Activated CD8-positive, alpha-beta T cell treated with anti-CD3 and anti-CD28 coated beads for 36 hours (primary cell): Measurements from ENCODE around the gene DRC7. TPM values are rescaled to one million over a fixed set of nuclear protein-coding genes. Genes with fewer than 3 reads are reported as not detected.
A peak's percentile ranks its signal among the peaks of the same experiment; 100 is the strongest.

Experiments
- ATAC-seq: fragments of 200-7000 bp; cut with Tn5 transposase; one replicate; pipeline ENCODE4 v1.10.0; 2021; ENCODE audit warnings: mild to moderate bottlenecking, moderate library complexity
- CTCF ChIA-PET: fragments of 350-600 bp; sonication (Branson Sonifier 250); formaldehyde crosslinking; loops from one replicate; lab custom pipeline; 2021; ENCODE audit warnings: antibody characterized with exemption; lab: Charles Lee
- POLR2A ChIA-PET: fragments of 350-600 bp; sonication (Branson Sonifier 250); formaldehyde crosslinking; loops from one replicate; lab custom pipeline; 2021; ENCODE audit warnings: antibody characterized with exemption; lab: Charles Lee
- DNase-seq: peaks from one replicate; pipeline ENCODE4 v3.0.0-alpha.2; 2020
- H3K27ac Mint-ChIP-seq: one replicate; pipeline ENCODE4 v1.8.0; 2021; ENCODE audit warnings: mild to moderate bottlenecking, mixed read lengths
- H3K27me3 Mint-ChIP-seq: one replicate; pipeline ENCODE4 v1.8.0; 2021; ENCODE audit warnings: mixed read lengths
- H3K36me3 Mint-ChIP-seq: one replicate; pipeline ENCODE4 v1.8.0; 2021; ENCODE audit warnings: low read depth, mixed read lengths
- H3K4me1 Mint-ChIP-seq: one replicate; pipeline ENCODE4 v1.8.0; 2021; ENCODE audit warnings: low read depth, mixed read lengths
- H3K4me3 Mint-ChIP-seq: one replicate; pipeline ENCODE4 v1.8.0; 2021; ENCODE audit warnings: mild to moderate bottlenecking, moderate library complexity, mixed read lengths
- H3K9me3 Mint-ChIP-seq: one replicate; pipeline ENCODE4 v1.8.0; 2021; ENCODE audit warnings: mixed read lengths
- CTCF ChIP-seq: fragments of 200-600 bp; IDR thresholded peaks from one replicate; pipeline ENCODE4 v1.8.0; 2022; ENCODE audit warnings: antibody characterized with exemption, mild to moderate bottlenecking
- intact Hi-C: fragments of 100-400 bp; cut with micrococcal nuclease; formaldehyde crosslinking; loops from one replicate; pipeline ENCODE4 v1.10.0; 2022
- total RNA-seq, 2 experiments: library from RNA; stranded (reverse); gene quantifications; one replicate each; pipeline ENCODE4 v1.2.3, GENCODE V29; 2021

Gene DRC7
- total RNA-seq = under 1 TPM in 1 of 2 experiments, not detected in 1; 0.58 TPM

- ATAC-seq = peak; percentile 70
- DNase-seq = peak; percentile 46
- CTCF ChIA-PET = no interaction called here
- Mint-ChIP-seq H3K27ac (peak within 1 kb of the TSS; percentile 58), H3K9me3 (no peaks in the 10 kb centered on the region), H3K4me3 (peak within 1 kb of the TSS; percentile 21), H3K27me3 (no peaks in the 10 kb centered on the region), H3K4me1 (peaks cover 17% of the 10 kb centered on the region), H3K36me3 (no peaks in the 10 kb centered on the region)
- POLR2A ChIA-PET = interaction anchor here (0.9 kb wide), 1 partner anchor 207 kb away, joined by 3 read pairs; no protein-coding TSS in a partner anchor
- intact Hi-C loops = no loop called here
- no peak for TF ChIP-seq CTCF
These were observed at the start of gene DRC7 for GRCh38 chr16:57694725-57695679. Gene DRC7, plus strand, starts transcription at chr16:57694806. Its CDS starts 3,144 bp downstream, at chr16:57697950.

GRCh38 chr16:57645169-57645568 is 49.4 kb upstream of the DRC7 start:
- DNase-seq (no peak), ATAC-seq (no peak)
- POLR2A ChIA-PET = interaction anchor here (0.9 to 5.7 kb wide), 4 partner anchors 12 to 68 kb away, joined by 3 to 48 read pairs (median 38); no protein-coding TSS in a partner anchor
- CTCF ChIA-PET = interaction anchor here (5.2 to 7.0 kb wide), 4 partner anchors 44 to 66 kb away, joined by 42 to 265 read pairs (median 114); no protein-coding TSS in a partner anchor
- Mint-ChIP-seq H3K27me3 (no peaks in the 10 kb centered on the region), H3K36me3 (no peaks in the 10 kb centered on the region), H3K4me1 (peaks cover 27% of the 10 kb centered on the region), H3K9me3 (no peaks in the 10 kb centered on the region), H3K4me3 (no peak overlapping the region), H3K27ac (no peak overlapping the region)
- intact Hi-C loops = loop anchor here (5.0 kb wide), 1 partner anchor 53 kb away; no protein-coding TSS in a partner anchor
- TF ChIP-seq CTCF = no peak

- no peak for DNase-seq
- intact Hi-C loops = loop anchor here (5.0 kb wide), 1 partner anchor 54 kb away; no protein-coding TSS in a partner anchor
- H3K27ac Mint-ChIP-seq = no peak overlapping the region
- no peak for ATAC-seq
- H3K9me3 Mint-ChIP-seq = no peaks in the 10 kb centered on the region
- H3K4me1 Mint-ChIP-seq = peaks cover 27% of the 10 kb centered on the region
- CTCF ChIA-PET = interaction anchor here (3.5 to 7.0 kb wide), 5 partner anchors 36 to 67 kb away, joined by 42 to 265 read pairs (median 101); no protein-coding TSS in a partner anchor
- POLR2A ChIA-PET = interaction anchor here (0.9 to 5.7 kb wide), 6 partner anchors 10 to 69 kb away, joined by 3 to 48 read pairs (median 19); no protein-coding TSS in a partner anchor
- H3K4me3 Mint-ChIP-seq = no peak overlapping the region
- no peak for TF ChIP-seq CTCF
- H3K27me3 Mint-ChIP-seq = no peaks in the 10 kb centered on the region
- H3K36me3 Mint-ChIP-seq = no peaks in the 10 kb centered on the region
These were observed 48.8 kb upstream of the DRC7 start for GRCh38 chr16:57645691-57646387.

- intact Hi-C loops = loop anchor here (5.0 kb wide), 1 partner anchor 54 kb away; no protein-coding TSS in a partner anchor
- DNase-seq (peak; percentile 56), ATAC-seq (peak; percentile 50)
- no peaks in the 10 kb centered on the region for H3K36me3 Mint-ChIP-seq
- TF ChIP-seq CTCF = no peak
- CTCF ChIA-PET = interaction anchor here (1.1 to 7.0 kb wide), 11 partner anchors 10 to 346 kb away, joined by 3 to 265 read pairs (median 42); no protein-coding TSS in a partner anchor
- H3K9me3 Mint-ChIP-seq = no peaks in the 10 kb centered on the region
- POLR2A ChIA-PET = interaction anchor here (0.9 to 5.7 kb wide), 9 partner anchors 8 to 70 kb away, joined by 3 to 48 read pairs (median 10); no protein-coding TSS in a partner anchor
- no peak overlapping the region for H3K27ac Mint-ChIP-seq
- H3K4me3 Mint-ChIP-seq = no peak overlapping the region
- peaks cover 27% of the 10 kb centered on the region for H3K4me1 Mint-ChIP-seq
- H3K27me3 Mint-ChIP-seq = no peaks in the 10 kb centered on the region
These were observed 48.1 kb upstream of the DRC7 start for GRCh38 chr16:57646388-57647039.
